ENCODE data around the gene NTSR2.

DNA sequence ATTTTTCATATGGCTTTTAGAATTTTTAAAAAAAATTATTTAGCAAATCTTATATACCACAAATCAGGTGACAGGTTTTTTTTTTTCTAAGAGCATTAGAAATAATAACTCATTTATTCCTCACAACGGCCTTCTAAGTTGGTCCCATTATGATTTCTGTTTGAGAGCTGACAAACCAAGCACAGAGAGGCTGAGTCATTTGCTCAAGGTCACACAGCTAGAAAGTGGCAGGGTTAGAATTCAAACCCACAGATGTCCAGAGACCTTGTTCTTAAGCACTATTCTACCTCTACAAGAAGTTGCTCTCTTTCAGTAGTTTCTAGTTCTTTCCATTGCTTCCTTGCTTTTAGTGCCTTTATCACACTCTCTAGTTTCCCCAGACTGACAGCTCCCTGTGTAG is 47.6 kb upstream of the NTSR2 start:
- TF ChIP-seq, protein P1, sequence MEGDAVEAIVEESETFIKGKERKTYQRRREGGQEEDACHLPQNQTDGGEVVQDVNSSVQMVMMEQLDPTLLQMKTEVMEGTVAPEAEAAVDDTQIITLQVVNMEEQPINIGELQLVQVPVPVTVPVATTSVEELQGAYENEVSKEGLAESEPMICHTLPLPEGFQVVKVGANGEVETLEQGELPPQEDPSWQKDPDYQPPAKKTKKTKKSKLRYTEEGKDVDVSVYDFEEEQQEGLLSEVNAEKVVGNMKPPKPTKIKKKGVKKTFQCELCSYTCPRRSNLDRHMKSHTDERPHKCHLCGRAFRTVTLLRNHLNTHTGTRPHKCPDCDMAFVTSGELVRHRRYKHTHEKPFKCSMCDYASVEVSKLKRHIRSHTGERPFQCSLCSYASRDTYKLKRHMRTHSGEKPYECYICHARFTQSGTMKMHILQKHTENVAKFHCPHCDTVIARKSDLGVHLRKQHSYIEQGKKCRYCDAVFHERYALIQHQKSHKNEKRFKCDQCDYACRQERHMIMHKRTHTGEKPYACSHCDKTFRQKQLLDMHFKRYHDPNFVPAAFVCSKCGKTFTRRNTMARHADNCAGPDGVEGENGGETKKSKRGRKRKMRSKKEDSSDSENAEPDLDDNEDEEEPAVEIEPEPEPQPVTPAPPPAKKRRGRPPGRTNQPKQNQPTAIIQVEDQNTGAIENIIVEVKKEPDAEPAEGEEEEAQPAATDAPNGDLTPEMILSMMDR (IDR thresholded peaks at IDR 0.05) = no peak
- TF ChIP-seq POLR2A (IDR thresholded peaks at IDR 0.05) = no peak

All from right lobe of liver (tissue), 4 donors.